Gastroesophageal sphincter (tissue), 4 donors: ENCODE results near the gene MAPK7. TPM values are rescaled to one million over a fixed set of nuclear protein-coding genes. Genes with fewer than 3 reads are reported as not detected.

ENCODE experiments used
- ATAC-seq: fragments of 150-250 bp; one replicate; pipeline ENCODE4 v1.9.1; 2016; ENCODE audit warnings: mild to moderate bottlenecking, moderate library complexity
- H3K27ac ChIP-seq, 4 donors: fragments of 200-600 bp; sonication (generic) in 3 of 4; 1 replicate in 3 of 4; 2 replicates in 1 of 4; pipeline ENCODE4 v1.5.1; 2016 to 2019
- H3K27me3 ChIP-seq: fragments of 200-600 bp; sonication (generic); one replicate; pipeline ENCODE4 v1.5.1; 2019
- H3K36me3 ChIP-seq, 2 donors: fragments of 200-600 bp; sonication (generic); one replicate each; pipeline ENCODE4 v1.5.1; 2019; ENCODE audit warnings: control low read depth in 1 of 2
- H3K4me1 ChIP-seq, 3 donors: fragments of 200-600 bp; sonication (generic); 1 replicate in 2 of 3; 2 replicates in 1 of 3; pipeline ENCODE4 v1.5.1; 2016 to 2019; ENCODE audit warnings: control low read depth in 2 of 3
- H3K4me3 ChIP-seq, 2 donors: fragments of 200-600 bp; sonication (generic); one replicate each; pipeline ENCODE4 v1.5.1; 2019; ENCODE audit warnings: mild to moderate bottlenecking in 1 of 2, moderate library complexity in 1 of 2
- H3K9me3 ChIP-seq, 3 donors: fragments of 200-600 bp; sonication (generic); one replicate each; pipeline ENCODE4 v1.5.1; 2017 to 2019; ENCODE audit warnings: control low read depth in 2 of 3
- EP300 ChIP-seq: sonication (generic); formaldehyde crosslinking; IDR thresholded peaks from one replicate; pipeline ENCODE4 v1.6.1; 2017; ENCODE audit warnings: antibody characterized with exemption, mild to moderate bottlenecking
- POLR2A ChIP-seq, 2 donors: fragments of 450-650 bp; IDR thresholded peaks; one replicate each; pipeline ENCODE4 v1.6.1; 2017; ENCODE audit warnings: antibody characterized with exemption in 2 of 2, mild to moderate bottlenecking in 2 of 2, moderate library complexity in 1 of 2
- POLR2AphosphoS5 ChIP-seq: sonication (generic); formaldehyde crosslinking; IDR thresholded peaks from one replicate; pipeline ENCODE4 v1.6.1; 2017; ENCODE audit warnings: antibody characterized with exemption
- WGBS, 2 donors: methylation state at CpG; one replicate each; pipeline ENCODE4 v1.1.5; 2018; ENCODE audit warnings: low coverage in 1 of 2; 5-methylcytosine and 5-hydroxymethylcytosine counted together
- total RNA-seq, 4 donors: library from RNA; depleted of rRNA; stranded (reverse); fragments of >200 nt; gene quantifications; one replicate each; pipeline ENCODE4 v1.1.0, GENCODE V29; 2016
- TF ChIP-seq, protein P1 (sequence below), 4 experiments: fragments of 200-600 bp in 2 of 4; fragments of 450-650 bp in 2 of 4; sonication (generic) in 1 of 4; IDR thresholded peaks; one replicate each; pipeline ENCODE4 v1.5.1; 2017 to 2019; ENCODE audit warnings: antibody characterized with exemption in 4 of 4, mild to moderate bottlenecking in 2 of 4, moderate library complexity in 2 of 4

Gene MAPK7
- total RNA-seq, 4 donors from 2014 or later, result 11.7 to 43.0 (median 28.0) TPM

DNA sequence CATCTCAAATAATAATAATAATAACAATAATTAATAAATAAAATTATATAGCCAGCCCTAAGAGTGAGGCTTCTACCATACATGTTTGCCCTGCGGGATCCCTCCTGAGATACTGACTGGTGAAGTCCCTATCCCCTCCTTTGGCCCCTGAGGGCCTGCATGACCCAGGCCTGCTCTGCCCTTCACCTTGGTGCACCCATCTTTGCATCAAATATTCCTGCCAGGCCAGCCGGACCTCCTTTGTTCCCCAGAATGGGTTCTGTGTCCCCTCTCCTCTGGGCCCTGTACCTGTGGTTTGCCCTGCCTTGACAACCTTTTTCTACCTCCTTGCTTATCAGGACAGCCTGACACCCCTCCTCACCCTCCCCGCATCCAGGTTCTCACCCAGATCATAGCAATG, 30.8 kb downstream of the MAPK7 start:
- ATAC-seq, result no peak
- 100% methylated on average over 1 of the region's 3 CpGs for WGBS, 2 donors
- Histone ChIP-seq H3K9me3 (no peaks in the 10 kb centered on the region), H3K36me3 (no peaks in the 10 kb centered on the region), H3K4me1 (peaks cover 0 to 16% (median 0%) of the 10 kb centered on the region in 3 donors), H3K4me3 (no peak overlapping the region), H3K27me3 (no peaks in the 10 kb centered on the region), H3K27ac (no peak overlapping the region)
- TF ChIP-seq, protein P1, sequence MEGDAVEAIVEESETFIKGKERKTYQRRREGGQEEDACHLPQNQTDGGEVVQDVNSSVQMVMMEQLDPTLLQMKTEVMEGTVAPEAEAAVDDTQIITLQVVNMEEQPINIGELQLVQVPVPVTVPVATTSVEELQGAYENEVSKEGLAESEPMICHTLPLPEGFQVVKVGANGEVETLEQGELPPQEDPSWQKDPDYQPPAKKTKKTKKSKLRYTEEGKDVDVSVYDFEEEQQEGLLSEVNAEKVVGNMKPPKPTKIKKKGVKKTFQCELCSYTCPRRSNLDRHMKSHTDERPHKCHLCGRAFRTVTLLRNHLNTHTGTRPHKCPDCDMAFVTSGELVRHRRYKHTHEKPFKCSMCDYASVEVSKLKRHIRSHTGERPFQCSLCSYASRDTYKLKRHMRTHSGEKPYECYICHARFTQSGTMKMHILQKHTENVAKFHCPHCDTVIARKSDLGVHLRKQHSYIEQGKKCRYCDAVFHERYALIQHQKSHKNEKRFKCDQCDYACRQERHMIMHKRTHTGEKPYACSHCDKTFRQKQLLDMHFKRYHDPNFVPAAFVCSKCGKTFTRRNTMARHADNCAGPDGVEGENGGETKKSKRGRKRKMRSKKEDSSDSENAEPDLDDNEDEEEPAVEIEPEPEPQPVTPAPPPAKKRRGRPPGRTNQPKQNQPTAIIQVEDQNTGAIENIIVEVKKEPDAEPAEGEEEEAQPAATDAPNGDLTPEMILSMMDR (IDR thresholded peaks at IDR 0.05), result no peak
- TF ChIP-seq EP300, result no peak
- no peak for TF ChIP-seq POLR2AphosphoS5
- TF ChIP-seq POLR2A (IDR thresholded peaks at IDR 0.05), result no peak

DNA sequence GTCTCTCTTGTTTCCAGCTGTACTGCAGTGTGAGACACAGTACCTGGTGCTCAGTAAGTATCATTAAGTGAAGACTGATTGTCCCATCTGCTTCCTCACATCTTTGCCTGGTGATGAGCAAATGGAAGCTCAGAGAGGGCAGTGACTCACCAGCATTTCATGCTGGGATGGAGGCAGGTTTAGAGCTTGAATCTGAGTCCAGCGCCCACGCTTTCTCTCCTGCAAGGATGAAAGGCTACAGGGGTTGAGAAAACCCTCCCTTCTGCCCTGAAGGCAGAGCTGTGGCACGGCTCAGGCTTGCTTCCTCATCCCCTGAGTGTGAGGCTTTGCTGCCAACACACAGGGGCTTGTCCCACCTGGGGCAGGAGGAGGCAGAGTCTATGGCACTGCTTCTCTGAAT, 31.2 kb downstream of the MAPK7 start:
- Histone ChIP-seq H3K4me3 (no peak overlapping the region), H3K27ac (no peak overlapping the region), H3K4me1 (peaks cover 0 to 16% (median 0%) of the 10 kb centered on the region in 3 donors), H3K9me3 (no peaks in the 10 kb centered on the region), H3K36me3 (no peaks in the 10 kb centered on the region), H3K27me3 (no peaks in the 10 kb centered on the region)
- TF ChIP-seq, protein P1 (IDR thresholded peaks at IDR 0.05), result no peak
- no peak for TF ChIP-seq EP300
- TF ChIP-seq POLR2A (IDR thresholded peaks at IDR 0.05), result no peak
- TF ChIP-seq POLR2AphosphoS5, result no peak
- 40% methylated on average over 1 of the region's 3 CpGs; no CpG with 5 or more reads in 1 of the 2 donors for WGBS, 2 donors
- ATAC-seq, result no peak

DNA sequence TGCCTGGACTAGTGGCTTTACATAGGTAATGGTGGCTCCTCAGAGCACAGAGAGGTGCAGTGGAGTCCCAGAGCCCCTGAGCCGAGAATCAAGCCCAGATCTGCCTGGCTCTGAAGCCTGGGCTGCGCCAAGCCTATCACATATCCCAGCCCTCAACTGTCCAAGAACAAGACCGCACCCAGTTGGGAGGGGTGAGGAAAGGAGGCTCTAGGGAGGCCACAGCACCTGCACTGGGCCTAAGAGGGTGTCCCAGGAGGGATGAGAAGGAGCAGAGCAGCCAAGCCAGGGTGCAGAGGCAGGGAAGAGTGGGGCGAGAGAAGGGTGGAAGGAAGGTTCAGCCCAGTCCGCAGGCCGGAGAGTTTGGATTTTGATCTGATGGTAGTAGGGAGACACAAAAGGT, 31.8 kb downstream of the MAPK7 start:
- Histone ChIP-seq H3K4me1 (peaks cover 0 to 16% (median 0%) of the 10 kb centered on the region in 3 donors), H3K27ac (no peak overlapping the region), H3K27me3 (no peaks in the 10 kb centered on the region), H3K36me3 (no peaks in the 10 kb centered on the region), H3K9me3 (no peaks in the 10 kb centered on the region), H3K4me3 (no peak overlapping the region)
- TF ChIP-seq, protein P1 (IDR thresholded peaks at IDR 0.05), result no peak
- TF ChIP-seq POLR2A (IDR thresholded peaks at IDR 0.05) (no peak), POLR2AphosphoS5 (no peak), EP300 (no peak)
- 78 to 84% methylated on average over 4 of the region's 6 CpGs for WGBS, 2 donors
- ATAC-seq, result no peak

DNA sequence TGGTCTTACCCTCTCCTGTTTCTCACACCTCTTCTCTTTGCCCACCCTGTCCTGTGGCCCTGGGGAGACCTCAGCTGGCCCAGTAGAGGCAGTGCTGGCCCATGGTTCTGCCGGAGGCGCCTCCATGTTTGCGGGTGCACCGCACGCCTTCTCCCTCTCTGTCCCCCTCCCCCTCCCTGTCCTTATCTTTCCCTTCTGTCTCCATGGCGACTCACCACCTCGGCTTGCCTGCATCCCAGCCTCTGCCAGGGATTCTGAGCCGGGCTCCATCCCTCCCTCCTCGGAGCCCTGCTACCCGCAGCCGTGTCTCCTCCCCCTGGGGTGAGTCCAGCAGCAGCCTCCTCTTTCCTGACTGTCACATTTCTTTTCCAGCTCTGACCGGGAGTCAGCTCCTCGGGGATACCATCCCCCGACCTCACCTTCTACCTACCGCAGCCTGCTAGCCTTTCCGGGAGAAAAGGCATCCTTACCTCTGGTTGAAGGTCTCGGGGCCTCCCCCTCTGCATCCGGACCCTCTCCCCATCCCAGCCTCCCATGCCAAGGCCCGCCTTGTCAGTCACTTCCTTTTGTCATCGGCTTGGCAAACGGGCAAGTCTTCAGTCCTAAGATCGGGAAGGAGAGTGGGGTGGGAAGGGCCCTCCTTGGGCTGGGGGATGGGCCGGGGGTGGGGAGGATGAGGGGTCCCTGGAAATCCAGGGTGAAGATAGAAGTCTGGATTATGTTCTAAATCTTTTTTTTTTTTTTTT, 32.8 kb downstream of the MAPK7 start, which contains the start of gene RNF112:
TSS of gene RNF112 (plus strand) at position 358 of the 746 bp plus-strand sequence. CDS start at position 535, 177 bp downstream.
- Histone ChIP-seq H3K9me3 (no peaks in the 10 kb centered on the region), H3K4me3 (peak within 1 kb of the TSS in 1 of 2 donors; percentile 42), H3K27ac (peak within 1 kb of the TSS in 2 of 4 donors; percentile 14 to 36), H3K36me3 (no peaks in the 10 kb centered on the region), H3K27me3 (no peaks in the 10 kb centered on the region), H3K4me1 (peaks cover 0 to 16% (median 0%) of the 10 kb centered on the region in 3 donors)
- TF ChIP-seq POLR2AphosphoS5, result no peak
- TF ChIP-seq, protein P1 (IDR thresholded peaks at IDR 0.05), result peak in 3 of 4 experiments; percentile 12 to 40 (median 38)
- WGBS, 2 donors, result 8 to 60% methylated on average over 6 to 19 of the region's 23 CpGs
- peak; percentile 30 for ATAC-seq

DNA sequence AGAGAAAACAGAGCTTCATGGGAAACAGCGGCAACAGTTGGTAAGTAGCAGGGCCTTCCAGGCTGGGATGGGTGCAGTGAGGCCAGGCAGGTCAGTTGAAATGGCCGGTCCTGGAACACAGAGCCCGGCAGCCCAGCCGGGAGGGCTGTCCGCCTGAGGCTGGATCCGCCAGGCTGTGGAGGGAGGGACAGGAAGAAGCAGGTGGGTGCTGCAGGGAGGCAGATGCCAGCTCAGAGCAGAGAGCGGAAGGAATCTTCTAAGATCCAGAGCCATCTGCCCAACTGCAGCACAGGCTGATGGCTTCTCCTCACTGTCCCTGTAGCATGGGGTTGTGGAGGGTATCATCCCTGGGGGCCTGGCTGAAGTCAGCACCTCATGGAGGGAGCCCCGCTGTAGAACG, 33.3 kb downstream of the MAPK7 start:
- peak overlapping the region in 1 of 2 donors; percentile 42 for H3K4me3 ChIP-seq
- ATAC-seq, result no peak

More for the DNA sequence above, 33.3 kb downstream of the MAPK7 start:
- Histone ChIP-seq H3K36me3 (no peaks in the 10 kb centered on the region), H3K27ac (peak overlapping the region in 1 of 4 donors; percentile 36), H3K4me1 (peaks cover 0 to 16% (median 0%) of the 10 kb centered on the region in 3 donors), H3K27me3 (no peaks in the 10 kb centered on the region), H3K9me3 (no peaks in the 10 kb centered on the region)
- 36% methylated on average over 5 of the region's 9 CpGs; no CpG with 5 or more reads in 1 of the 2 donors for WGBS, 2 donors
- TF ChIP-seq POLR2A (IDR thresholded peaks at IDR 0.05) (no peak), EP300 (no peak), POLR2AphosphoS5 (no peak)
- TF ChIP-seq, protein P1 (IDR thresholded peaks at IDR 0.05), result no peak
